GM21526 (cell line): ENCODE results near the gene BCORL1.
A peak's percentile ranks its signal among the peaks of the same experiment; 100 is the strongest.

ENCODE experiments used
- ATAC-seq: cut with Tn5 transposase; IDR thresholded peaks from one replicate; pipeline ENCODE4 v1.9.1; 2021; ENCODE audit warnings: moderate library complexity; ENCODE audit not compliant: unreplicated experiment, low FRiP score

Gene BCORL1, protein sequence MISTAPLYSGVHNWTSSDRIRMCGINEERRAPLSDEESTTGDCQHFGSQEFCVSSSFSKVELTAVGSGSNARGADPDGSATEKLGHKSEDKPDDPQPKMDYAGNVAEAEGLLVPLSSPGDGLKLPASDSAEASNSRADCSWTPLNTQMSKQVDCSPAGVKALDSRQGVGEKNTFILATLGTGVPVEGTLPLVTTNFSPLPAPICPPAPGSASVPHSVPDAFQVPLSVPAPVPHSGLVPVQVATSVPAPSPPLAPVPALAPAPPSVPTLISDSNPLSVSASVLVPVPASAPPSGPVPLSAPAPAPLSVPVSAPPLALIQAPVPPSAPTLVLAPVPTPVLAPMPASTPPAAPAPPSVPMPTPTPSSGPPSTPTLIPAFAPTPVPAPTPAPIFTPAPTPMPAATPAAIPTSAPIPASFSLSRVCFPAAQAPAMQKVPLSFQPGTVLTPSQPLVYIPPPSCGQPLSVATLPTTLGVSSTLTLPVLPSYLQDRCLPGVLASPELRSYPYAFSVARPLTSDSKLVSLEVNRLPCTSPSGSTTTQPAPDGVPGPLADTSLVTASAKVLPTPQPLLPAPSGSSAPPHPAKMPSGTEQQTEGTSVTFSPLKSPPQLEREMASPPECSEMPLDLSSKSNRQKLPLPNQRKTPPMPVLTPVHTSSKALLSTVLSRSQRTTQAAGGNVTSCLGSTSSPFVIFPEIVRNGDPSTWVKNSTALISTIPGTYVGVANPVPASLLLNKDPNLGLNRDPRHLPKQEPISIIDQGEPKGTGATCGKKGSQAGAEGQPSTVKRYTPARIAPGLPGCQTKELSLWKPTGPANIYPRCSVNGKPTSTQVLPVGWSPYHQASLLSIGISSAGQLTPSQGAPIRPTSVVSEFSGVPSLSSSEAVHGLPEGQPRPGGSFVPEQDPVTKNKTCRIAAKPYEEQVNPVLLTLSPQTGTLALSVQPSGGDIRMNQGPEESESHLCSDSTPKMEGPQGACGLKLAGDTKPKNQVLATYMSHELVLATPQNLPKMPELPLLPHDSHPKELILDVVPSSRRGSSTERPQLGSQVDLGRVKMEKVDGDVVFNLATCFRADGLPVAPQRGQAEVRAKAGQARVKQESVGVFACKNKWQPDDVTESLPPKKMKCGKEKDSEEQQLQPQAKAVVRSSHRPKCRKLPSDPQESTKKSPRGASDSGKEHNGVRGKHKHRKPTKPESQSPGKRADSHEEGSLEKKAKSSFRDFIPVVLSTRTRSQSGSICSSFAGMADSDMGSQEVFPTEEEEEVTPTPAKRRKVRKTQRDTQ (N-terminal part only)

GRCh38 chrX:129982300-129983251 lies at the start of gene BCORL1:
Gene BCORL1 (plus strand): TSS chrX:129982635. CDS start chrX:130005232, 22,597 bp downstream.
- ATAC-seq: peak; percentile 90

DNA sequence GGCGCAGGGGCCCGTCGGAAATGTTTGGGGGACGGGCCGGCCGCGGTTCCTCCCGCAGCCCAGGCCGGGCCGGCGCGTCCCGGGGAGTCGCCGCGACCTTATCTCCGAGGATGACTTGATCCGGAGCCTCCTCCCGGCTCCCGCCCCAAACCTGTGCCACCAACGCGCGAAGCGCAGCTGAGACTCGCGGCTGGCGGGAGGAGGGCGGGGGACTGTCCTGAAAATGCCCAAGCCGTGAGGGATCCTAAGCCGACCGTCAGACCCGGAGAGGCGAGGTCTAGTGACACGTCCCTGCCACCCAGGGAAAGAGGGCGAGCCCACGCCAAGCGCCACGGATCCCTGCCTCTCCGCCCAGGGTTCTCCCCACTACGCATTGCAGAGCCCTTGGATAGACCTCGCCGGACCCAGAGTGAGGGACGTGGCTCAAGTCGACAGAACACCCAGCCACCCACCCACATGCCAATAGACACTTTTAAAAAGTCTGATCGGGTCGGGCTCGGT lies 49.6 kb upstream of the BCORL1 start:
- ATAC-seq: no peak

GRCh38 chrX:129933700-129934099 lies 48.7 kb upstream of the BCORL1 start:
- ATAC-seq: no peak

GRCh38 chrX:129934461-129934860 lies 48.0 kb upstream of the BCORL1 start:
- no peak for ATAC-seq

GRCh38 chrX:129934952-129935351 lies 47.5 kb upstream of the BCORL1 start:
- no peak for ATAC-seq

DNA sequence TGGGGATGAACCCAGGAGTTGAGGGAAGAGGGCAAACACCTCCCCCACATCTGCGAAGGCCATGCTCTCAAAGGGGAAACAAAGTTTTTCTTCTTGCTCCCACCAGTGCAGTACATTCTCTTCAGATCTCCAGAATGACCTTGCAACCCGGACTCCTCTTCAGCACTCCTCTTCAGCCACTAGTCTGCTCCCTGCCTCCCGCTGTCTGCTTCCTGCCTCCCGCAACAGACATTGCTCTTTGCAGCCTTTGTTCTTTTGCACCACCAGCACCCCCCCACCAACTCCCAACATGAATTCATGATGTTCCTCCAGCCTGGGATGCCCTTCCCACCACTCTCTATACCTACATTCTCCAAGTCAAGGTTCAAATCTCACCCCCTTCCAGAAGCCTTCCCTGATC lies 44.4 kb upstream of the BCORL1 start:
- no peak for ATAC-seq

DNA sequence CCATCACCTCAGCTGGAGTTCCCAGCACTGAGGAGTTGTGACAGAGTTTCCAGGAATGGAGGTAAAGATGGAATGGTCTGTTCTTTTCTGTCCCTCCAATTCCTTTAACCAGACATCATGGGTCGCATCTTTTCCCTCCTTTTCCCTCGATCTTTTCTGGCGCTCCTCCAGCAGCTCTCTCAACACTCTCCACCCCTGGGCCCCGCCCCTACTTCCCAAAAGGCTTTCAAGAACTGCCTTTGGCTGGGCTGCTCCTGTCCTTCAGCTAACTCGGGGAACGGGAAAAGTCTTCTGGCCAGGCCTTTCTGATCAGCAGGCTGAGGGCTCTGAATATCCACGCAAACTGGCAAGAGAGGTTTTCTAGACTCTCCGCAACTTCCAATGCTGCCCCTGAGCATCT lies 42.4 kb upstream of the BCORL1 start:
- no peak for ATAC-seq

DNA sequence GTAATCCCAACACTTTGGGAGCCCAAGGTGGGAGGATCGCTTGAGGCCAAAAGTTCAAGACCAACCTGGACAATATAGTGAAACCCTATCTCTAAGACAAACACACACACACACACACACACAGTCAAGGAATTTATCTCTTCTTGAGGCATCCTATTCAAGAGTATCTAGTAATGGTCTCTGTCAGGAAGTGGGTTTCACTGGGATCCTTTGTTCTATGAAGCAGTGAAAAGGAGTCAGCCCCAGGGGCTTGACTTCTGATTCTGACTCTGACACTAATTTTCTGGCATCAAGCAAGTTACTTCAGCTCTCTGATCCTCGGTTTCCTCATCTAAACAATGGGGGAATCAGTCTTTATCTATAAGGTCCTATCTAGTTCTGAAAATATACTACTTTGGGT lies 41.7 kb upstream of the BCORL1 start:
- no peak for ATAC-seq

- ATAC-seq: no peak
Measured at GRCh38 chrX:129945131-129945530, 37.3 kb upstream of the BCORL1 start.

- ATAC-seq: no peak
Measured at GRCh38 chrX:129953334-129953648, 29.1 kb upstream of the BCORL1 start.

DNA sequence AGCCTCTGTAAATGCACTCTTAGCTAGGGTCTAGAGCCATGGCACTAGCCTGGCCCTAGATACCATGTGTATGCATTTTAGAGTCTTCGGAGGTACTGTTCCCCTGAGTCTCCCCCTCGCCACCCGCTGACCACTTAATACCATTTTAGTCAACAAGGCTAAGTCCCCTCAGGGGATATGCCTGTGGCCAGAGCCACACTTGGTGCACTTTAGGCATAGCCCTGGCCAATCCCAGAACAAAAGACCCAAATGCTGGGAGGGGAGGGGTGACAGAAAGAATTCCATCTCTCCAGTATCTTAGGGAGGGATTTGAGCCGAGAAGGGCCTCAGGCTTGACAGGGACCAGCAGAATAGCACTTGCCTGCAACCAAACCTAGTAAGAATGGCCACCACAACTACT lies 28.6 kb upstream of the BCORL1 start:
- ATAC-seq: no peak

DNA sequence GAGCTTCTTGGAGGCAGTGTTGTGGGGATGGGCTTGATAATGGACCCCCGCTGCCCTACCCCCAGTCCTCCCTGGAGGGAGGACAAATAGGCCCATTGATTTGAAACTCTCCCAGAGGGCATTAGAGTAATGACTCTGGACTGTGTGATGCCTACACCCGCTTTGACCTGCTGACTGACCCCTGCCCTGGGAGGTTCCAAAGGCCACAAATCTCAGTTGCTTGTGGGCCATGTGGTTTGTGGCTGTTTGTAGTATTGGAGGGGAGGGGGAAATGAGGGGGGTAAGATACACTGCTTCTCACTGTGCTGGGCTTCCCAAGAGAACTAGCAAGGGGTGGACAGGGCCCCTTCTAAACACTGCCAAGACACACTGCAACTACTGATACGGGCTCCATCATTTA lies 27.6 kb upstream of the BCORL1 start:
- no peak for ATAC-seq

GRCh38 chrX:129955682-129956081 lies 26.8 kb upstream of the BCORL1 start:
- no peak for ATAC-seq

GRCh38 chrX:129956145-129956544 lies 26.3 kb upstream of the BCORL1 start:
- ATAC-seq: no peak

- ATAC-seq: no peak
Measured at GRCh38 chrX:129956765-129957164, 25.7 kb upstream of the BCORL1 start.

DNA sequence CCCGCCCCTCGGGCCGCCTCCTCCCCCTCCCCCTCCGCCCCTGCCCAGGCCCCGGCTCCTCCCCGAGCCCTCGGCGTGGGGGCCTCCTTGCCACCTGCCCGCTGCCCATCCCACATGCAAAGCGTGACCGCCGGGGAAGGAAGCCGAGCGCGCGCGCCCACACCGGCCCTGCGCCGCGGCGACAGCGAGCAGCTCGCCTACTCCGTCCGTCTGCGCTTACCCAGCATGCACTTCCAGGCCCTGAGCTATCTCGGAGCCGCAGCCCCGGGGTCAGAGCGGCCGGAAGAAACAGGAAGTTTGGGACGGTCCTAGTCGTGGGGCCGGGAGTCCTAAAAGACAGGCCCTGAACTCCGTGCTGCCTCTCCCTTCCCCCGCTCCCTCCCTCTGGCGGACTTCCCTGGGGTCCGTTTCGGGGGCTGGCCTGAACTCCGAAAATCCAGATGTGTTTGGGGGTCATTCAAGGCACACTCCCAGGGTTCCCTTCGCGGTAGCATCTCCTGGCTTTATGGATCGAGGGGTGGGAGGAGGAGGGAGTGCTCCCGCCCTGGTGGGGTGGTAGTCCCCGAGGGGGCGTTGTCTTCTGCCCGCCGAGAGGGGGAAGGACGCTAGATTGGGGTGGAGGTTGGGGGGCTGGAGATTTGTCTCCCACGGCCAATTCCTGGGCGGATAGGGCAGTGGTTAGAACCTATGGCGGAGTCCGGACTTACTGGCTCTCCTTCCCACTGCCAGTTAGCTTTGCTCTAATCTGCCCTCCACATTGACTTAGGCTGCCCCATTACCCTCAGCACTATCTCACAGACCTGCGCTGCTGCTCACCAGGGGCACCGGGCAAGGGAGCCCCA lies 25.0 kb upstream of the BCORL1 start:
- ATAC-seq: peak; percentile 65

DNA sequence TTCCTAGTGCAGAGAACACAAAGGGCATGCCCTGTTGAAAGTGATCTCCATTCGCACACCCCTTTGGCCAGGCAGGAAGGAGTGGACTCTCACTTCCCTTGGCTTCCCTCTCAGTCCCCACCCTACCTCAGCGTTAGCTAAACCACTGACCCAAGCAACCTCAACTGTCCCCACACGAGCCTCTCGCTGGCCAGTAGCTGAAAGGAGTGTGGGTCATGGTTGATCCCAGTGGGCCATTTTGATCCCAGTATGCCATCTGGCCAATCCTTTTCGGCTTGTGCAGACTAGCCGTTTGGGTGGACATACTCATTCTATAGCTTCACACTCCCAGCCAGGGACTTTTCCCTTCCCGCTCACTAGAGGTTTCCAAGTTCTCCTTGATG lies 24.4 kb upstream of the BCORL1 start:
- no peak for ATAC-seq

DNA sequence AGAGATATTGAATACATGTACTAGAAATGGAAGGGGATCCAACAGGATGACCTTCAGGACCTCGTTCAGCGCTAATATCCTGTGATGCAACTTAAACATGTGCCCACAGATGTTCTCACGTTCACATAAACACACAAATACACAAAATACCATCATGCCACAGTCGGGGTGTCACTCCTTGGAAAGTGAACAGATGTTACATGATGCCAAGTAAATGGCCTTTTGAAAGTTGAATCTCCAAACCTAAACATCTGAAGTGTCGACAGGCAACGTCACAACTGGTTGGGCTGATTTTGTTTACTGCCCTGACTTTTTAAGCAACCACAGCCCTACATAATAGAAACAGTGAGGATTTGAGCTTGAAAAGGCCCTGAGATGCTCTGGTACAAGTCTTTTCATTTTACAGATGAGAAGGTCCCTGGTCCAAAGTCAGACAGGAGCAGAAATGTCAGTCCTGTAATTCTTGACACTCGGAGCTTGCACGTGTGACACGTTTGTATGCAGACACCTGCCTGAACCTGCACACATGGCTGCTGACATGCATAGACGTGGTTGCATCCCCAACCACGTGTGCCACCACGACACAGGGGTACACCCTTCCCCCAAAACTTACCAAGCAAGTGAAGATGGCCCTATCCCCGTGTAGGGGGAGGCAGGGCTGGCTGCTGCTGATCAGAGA lies 23.5 kb upstream of the BCORL1 start:
- no peak for ATAC-seq
